HG03439 (cell line): Measurements from ENCODE around the gene EID2B.

Experiments used
- ATAC-seq: cut with Tn5 transposase; IDR thresholded peaks from one replicate; pipeline ENCODE4 v1.9.1; 2021; ENCODE audit warnings: mild to moderate bottlenecking, moderate library complexity; ENCODE audit not compliant: unreplicated experiment

The EID2B gene, protein sequence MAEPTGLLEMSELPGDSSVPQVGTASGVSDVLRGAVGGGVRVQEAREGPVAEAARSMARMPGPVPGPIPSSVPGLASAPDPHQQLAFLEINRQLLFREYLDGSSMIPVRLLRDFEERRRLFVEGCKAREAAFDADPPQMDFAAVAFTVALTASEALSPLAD

DNA sequence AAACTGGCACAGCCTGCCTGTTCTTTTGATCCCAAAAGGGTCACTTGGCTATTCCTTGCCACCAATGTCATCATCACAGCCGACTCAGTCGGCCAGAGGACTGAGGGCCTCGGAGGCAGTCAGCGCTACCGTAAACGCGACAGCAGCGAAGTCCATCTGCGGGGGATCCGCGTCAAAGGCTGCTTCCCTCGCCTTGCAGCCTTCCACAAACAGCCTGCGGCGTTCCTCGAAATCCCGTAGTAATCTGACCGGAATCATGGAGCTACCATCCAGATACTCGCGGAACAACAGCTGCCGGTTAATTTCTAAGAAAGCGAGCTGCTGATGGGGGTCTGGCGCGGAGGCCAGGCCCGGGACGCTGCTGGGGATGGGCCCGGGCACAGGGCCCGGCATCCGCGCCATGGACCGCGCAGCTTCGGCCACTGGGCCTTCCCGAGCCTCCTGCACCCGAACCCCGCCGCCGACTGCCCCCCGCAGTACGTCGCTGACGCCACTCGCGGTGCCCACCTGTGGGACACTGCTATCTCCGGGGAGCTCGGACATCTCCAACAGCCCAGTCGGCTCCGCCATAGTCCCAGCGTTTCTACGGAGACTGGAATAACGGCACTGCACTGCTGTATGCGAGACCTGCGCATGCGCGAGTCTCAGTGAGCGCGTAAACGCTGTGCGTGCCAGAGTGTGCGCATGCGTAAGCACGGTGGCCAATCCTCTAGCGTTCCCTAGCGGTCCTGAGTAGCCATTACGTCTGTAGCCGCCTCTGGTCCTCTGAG, at the start of gene EID2B:
Gene EID2B, minus strand, starts transcription at position 620 of the 770 bp plus-strand sequence. Its CDS starts 50 bp downstream, at position 570.
- peak; percentile 92 for ATAC-seq

DNA sequence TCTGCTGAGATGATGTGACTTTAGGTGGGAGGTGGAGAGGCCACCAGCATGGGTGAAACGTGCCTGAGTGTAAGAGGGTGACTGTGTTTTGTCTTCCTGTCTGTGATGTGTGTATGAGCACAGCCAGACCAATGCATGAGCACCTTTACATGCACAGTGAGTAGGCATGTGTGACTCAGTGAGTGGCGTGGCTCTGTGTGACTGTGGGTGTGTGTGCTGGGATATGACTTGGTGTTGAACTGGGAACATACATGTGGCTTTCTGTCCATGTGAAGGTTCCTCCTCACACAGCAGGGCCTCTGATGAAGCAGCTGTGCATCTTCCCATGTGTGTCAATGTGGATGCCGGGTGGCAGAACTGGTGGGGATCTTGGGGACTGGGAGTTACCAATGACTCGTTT, 49.8 kb upstream of the EID2B start:
- no peak for ATAC-seq

DNA sequence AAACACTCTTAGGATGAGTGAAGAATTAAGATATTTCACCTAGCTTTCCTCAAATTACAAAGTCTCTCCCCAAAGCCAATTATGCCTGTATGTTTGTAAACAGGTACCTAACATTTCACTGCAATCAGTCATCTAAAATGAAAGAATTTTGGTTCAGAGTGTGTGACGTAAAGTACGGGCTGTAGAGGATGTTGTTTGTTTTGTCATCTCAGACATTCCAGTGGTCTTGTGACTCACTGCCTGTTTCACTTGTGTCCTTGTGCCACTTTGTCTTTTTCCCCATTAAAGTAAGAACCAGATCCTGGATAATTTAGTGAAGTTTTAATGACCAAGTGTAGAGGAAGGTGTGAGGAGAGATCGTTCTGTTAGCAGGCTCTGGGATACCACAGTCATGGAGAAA, 36.0 kb upstream of the EID2B start:
- no peak for ATAC-seq

DNA sequence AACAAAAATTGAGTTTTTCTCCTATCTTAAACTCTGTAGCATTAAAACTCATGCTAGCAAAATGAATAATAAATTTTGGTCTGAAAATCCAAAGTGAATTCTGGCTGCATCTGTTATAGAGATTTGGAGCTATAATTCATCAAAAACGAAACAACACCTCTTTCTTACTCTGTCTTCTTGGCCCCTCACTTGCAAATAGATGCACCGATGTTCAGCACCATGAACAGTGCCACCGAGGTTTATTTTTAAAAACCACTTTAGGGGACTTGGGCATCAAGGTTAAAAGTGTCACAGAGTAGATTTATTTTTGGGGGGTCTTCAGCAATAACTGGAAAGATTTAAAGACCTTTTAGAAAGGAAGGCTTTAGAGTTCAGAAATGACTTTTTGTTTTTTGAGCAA, 33.4 kb upstream of the EID2B start:
- no peak for ATAC-seq

DNA sequence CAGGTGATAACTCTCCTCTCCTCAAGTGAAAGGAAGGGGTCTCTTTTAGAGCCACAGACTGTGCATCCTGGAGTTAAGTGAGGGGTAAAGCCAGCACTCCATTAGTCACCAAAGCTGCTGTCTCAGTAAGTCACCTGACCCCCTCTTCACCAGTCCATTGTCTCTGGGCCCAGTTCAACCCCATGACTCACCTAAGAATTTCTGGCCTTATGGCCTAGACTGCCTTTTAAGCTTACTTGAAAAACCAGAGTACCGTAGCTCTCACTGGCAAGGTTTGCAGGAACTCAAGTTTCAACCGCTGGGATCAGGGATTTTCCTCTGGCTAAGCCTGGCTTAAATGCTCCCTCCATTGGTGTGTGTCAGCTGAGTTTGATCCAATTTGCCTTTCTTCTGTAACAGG, 30.8 kb upstream of the EID2B start:
- no peak for ATAC-seq

DNA sequence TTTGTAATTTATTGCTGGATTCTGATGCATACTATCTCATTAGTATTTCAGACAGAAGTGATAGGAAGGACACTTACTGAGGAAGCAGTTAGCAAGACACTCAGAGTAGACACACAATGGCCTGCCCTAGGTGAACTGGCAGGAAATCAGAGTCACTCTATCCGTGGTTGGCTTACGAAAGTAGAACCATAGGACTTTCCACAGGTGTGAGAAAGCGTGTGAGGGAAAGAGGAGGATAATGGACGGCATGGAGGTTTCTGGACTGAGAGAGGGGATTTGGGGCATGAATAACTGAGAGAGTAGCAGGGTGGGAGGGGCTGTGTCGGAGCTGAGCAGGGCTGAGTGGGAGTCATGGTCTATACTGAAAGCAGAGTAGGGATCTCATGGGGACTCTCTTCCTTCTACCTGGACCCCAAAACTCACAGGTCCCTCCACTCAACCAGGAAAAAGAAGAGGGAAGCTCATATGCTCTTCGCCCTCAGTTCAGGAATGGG, 26.0 kb upstream of the EID2B start:
- ATAC-seq: no peak

DNA sequence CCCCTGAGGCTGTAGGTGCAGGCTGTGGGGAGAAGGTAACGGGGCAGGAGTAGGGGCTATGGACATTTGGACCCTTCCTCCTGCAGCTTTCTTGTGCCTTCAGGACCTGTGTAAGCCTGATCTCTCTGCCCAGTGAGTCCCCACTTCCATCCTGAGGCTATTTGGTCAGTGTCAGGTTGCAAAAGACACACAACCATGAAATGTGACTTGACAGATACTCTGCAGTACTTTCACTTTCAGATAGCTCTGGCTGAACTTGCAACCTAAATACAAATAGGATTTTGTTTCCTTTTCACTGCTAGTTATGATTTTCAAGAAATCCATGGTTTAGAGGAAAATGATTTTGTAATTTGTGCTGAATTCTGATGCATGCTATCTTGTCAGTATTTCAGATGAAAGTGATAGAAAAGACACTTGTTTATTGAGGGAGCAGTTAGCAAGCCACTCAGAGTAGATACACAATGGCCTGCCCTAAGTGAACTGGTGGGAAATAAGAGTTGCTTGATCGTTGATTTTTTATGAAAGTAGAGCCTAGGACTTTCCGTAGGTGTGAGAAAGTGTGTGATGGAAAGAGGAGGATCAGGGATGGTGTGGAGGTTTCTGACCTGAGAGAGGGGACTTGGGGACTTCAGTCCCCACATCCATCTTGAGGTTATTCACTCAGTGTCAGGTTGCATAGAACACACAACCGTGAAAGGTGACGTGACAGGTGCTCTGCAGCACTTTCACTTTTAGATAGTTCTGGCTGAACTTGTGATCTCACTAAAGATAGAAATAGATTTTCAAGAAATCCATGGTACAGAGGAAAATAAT, 25.4 kb upstream of the EID2B start:
- ATAC-seq: no peak

DNA sequence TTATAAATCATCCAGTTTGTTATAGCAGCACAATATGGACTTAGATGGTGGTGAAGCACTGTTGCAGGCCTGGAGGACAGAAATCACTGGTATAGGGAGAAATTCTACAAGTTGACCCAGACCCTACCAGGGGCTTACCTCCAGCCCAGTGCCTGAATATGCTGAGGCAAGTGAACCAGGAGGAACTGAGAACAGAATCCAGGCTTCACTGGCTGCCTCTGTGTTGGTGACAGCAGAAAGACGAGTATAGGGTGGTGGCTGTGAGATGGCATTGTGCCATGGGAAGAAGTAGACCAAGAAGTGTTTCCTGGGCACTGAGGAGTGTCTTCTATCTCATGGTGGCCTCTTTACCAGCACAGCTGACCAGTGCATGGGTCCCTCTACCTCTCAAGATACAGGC, 23.2 kb upstream of the EID2B start:
- ATAC-seq: no peak

DNA sequence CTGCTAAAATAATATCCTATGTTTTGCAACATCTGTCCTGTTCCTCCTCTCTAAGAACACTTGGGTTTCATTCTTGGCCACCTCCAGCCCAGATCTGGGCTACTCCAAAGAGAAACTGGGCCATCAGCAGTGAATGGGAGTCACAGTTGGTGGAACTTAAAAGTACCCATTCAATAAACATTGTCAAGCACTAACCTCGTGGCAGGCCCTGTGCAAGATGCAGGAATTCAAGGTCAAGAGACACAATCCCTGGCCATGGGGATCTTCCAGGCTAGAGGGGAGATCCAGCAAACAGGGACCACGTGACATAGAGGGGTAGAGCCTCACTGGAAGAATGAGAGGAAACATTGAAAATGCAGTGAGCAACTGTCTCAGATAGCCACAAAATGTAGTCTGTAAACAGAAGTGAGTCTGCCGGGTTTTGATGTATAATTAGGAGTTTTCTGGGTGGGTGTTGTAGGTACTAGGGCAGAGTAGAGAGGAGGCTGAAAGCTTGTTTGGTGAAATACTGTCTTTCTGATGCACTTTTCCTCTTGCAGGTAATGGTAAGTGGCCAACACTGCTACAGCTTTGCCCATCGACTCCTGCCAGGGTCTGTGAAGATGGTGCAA, 22.2 kb upstream of the EID2B start:
- ATAC-seq: no peak

DNA sequence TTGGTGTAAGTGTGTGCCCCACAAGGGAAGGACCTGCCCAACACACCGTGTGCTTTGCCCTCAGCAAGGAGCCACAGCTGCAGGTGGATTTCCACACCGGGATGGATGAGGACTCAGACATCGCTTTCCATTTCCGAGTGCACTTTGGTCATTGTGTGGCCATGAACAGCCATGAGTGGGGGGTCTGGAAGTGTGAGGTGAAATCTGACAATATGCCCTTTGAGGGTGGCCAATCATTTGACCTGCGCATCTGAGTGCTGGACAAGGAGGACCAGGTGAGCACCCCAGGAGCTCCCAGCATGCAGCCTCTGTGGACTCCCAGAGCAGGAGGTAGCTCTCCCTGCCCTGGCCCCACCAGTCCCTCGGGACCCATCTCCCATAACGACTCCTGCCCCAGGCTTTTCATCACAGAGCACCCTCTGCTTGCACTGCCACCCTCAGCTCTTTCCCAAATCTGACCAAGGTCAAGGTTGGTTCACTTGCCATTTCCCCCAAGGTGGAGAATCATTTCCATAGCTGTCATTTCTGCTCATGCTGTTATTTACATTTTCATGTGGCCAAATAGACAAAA, 20.5 kb upstream of the EID2B start:
- ATAC-seq: no peak

DNA sequence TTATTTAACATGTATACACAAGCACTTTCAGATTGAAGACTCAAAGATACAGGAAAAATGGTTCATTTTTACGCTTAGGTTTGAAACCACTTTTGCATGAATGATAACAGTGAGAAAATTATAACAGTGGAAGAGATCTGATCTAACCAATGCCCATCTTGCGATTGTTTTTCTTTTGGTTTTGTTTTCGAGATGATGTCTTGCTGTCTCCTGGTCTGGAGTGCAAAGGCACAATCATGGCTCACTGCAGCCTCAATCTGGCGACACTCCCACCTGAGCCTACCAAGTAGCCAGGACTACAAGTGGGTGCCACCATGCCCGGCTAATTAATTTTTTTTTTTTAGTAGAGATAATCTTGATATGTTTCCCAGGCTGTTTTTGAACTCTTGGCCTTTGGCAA, 17.5 kb upstream of the EID2B start:
- no peak for ATAC-seq

DNA sequence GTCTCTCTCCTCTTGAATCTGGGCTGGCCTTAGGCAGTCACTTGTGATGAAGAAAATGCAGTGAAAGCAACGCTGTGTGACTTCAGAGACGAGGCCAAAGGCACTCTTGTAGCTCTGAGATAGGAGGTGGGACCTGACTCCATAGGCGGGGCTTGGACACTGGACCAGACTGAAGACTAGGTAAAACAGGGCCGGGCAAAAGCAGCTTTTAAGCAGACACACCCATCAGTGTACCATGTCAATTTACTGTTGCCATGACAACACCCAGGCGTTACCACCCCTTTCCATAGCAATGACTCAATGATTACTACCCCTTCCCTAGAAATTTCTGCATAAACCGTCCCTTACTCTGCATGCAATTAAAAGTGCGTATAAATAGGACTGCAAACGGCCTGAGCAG, 13.9 kb upstream of the EID2B start:
- ATAC-seq: no peak

DNA sequence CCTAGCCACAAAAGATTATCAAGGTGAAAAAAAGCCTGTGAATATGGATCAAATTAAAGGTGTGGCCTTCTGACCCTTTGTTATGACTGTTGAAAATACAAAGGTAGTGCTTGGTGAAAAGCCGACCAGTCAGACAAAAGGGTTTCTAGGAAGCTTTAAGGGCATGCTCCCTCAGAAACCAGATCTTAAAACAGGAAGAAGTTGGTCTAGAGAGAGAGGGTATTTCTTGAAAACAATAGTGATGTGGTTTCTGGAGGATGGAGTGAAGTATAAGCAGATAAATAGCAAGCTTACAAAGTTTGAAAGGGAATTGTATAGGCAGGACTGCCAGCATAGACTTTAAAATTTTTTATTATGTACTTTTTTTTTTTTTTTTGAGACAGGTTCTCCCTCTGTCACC, 12.3 kb upstream of the EID2B start:
- ATAC-seq: no peak

DNA sequence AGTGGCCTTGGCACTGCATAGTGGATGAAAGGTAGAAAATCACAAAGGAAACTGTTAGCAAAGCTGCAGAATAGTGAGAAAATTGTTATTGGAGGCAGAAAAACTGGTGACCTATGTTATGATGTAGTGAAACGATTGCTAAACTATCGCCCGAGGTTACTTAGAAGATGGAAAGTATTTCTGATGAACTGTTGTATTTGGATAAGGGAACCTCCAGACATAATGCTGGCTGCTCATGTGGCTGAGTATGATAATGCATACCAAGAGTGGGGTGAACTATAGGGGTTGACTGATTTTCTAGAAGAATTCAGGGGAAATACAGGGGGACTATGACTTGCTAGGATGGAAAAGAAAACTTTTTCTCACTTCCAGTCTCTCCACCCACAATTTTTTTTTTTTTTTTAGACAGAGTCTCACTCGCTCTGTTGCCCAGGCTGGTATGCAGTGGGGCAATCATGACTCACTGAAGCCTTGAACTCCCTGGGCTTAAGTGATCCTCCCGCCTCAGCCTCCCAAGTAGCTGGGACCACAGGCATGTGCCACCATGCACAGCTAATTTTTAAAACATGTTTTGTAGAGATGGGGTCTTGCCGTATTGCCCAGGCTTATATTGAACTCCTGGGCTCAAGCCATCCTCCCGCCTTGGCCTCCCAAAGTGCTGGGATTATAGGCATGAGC, 11.7 kb upstream of the EID2B start:
- no peak for ATAC-seq

DNA sequence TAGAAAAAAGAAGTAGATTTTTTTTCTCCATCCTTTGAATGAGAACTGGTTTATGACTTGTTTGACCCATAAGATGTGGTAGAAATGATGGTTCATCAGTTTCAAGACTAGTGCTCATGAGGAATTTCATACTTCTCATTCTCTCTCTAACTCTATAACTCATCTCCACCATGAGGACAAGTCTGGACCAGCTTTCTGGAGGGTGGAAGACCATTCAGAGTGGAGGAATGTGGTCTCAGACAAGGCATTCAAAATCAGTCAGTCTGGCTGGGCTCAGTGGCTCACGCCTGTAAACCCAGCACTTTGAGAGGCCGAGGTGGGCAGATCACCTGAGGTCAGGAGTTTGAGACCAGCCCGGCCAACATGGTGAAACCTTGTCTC, 10.8 kb upstream of the EID2B start:
- ATAC-seq: no peak

DNA sequence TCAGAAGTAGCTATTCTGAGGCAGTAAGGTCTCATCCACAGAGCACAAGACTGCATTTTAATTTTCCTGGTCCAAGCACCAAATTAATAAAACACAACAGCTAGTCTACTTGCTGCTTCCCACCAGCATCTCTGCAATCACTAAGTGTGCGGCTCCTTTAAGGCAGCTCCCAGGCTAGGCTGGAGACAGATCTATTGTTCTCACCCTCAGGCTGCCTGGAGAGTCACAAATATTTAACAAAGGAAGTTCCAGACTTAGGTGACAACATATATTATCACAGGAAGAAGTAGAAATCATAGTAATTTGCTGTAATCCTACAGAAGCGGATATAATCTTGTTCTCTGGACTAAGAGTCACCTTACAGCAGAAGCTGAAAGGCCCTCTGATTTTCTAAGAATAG, 9.6 kb upstream of the EID2B start:
- no peak for ATAC-seq

DNA sequence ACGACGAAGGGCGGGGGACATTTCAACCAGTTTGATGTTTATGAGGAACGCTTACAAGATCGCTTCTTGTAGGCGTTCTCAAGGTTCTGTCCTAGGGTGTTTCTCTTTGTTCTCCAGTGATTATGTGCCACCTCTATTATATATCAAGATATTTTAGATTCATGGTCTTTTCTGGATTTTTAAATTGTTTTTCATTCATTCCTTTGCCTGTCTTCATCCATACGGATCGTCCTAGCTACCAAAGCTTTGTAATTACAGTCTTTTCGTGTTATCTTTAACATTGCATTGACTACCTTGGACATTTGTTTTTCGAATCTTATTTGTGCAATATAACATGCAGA, 7.7 kb upstream of the EID2B start:
- no peak for ATAC-seq

DNA sequence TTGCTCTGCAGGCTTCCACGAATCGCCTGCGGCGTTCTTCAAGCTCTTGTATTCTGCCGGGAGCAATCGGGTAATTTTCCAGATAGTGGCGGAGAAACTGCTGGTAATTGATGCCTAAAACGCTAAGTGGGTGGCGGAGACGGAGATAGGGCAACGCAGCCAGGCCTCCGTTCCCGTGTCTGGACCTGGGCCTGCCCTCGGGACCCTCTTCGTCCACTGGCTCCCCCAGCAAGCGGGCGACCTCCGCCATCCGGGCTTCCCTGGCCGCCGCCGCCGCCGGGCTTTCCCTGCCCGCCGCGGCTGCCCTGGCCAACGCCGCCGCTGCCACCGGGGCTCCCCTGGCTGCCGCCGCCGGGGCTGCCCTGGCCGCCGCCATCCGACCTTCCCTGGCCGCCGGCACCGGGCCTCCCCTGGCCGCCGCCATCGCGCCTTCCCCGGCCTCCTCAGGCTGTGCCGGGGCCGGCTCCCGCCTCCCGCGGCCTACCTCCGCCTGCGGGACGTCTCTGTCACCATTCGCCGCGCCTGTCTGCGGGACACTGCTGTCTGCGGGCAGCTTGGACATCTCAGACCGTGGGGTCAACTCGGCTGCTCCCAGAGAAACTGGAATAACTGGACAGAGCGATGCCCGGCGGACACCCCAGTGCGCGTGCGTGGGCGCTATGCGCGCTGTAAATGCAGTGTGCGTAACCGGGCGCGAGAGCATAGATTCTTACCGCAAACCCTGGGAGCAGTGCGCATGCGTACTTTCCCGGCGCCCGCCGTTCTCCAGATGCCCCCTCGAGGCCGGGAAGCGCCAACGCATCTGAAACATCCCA, 7.1 kb upstream of the EID2B start, which contains the start of gene EID2:
Gene EID2, minus strand, starts transcription at position 644 of the 815 bp plus-strand sequence. Its CDS starts 82 bp downstream, at position 562.
- peak; percentile 89 for ATAC-seq

DNA sequence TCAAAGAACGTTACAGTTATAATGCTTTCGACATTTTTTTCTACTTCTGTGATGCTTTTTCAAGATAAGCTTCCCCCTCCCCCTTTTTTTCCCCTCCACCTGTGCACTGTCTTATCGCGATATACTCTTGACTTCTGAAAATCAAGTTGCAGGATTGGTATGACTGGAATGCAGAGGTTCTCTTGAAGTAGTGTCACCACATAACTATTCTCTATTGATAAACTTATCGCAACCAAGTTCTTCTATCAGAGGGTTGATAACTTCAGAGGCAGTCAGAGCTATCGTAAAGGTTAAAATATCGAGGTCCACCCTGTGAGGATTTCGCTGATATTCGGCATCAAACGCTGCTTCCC, 6.5 kb upstream of the EID2B start:
- no peak for ATAC-seq

DNA sequence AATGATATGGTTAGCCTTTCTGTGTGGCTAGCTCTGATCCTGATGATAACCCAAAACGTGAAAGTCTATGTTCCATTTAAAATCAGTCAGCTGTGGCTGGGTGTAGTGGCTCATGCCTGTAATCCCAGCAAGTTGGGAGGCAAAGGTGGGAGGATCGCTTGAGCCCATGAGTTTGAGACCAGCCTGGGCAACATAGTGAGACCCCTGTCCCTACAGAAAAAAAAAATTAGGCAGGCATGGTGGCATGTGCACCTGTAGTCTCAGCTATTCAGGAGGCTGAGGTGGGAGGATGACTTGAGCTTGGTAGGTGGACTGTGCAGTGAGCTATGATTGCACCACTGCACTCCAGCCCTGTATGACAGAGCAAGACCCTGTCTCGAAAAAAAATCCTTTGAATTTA, 1.1 kb upstream of the EID2B start:
- ATAC-seq: no peak
